ENCODE results near the gene PRAC2.

DNA sequence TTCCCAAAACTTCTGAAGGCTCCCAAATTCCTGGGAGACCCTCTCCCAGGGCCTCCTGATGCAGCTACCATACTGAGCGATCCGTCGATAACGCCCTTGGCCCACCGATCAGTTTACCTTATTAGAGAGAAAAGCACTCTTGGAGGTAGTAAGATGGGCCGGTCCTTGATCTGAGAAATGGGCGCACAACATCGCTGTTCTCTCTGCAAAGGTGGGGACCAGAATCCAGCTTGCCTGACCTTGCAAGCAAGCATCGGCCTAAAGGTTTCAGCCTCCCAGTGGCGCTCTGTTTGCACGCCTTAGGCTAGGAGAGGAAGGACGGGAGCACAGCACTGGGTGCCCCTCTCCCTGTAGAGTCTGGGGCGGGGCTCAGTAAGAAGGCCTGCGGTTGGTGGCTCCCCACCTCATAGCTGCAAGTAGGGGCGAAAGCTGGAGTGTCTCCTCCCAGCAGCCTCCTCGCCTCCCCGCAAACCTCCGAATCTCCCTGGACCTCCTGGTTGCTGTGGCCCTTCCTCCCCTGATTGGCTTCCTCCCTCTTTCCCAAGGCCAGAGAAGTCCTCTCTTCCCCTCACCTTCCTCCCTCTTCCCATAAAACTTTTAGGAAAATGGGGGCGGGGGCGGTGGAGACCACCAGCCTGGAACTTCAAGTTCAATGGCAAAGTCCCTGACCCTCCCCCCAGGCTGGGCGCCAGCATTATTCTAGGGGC, 631 bp upstream of the PRAC2 start, which contains the start of gene PRAC1:
- TF ChIP-seq, protein P1, sequence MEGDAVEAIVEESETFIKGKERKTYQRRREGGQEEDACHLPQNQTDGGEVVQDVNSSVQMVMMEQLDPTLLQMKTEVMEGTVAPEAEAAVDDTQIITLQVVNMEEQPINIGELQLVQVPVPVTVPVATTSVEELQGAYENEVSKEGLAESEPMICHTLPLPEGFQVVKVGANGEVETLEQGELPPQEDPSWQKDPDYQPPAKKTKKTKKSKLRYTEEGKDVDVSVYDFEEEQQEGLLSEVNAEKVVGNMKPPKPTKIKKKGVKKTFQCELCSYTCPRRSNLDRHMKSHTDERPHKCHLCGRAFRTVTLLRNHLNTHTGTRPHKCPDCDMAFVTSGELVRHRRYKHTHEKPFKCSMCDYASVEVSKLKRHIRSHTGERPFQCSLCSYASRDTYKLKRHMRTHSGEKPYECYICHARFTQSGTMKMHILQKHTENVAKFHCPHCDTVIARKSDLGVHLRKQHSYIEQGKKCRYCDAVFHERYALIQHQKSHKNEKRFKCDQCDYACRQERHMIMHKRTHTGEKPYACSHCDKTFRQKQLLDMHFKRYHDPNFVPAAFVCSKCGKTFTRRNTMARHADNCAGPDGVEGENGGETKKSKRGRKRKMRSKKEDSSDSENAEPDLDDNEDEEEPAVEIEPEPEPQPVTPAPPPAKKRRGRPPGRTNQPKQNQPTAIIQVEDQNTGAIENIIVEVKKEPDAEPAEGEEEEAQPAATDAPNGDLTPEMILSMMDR (IDR thresholded peaks at IDR 0.05; ENCODE audit: low read depth, low read length, poor library complexity, severe bottlenecking), result no peak
- TF ChIP-seq EZH2phosphoT487 (IDR thresholded peaks at IDR 0.05; ENCODE audit: borderline replicate concordance, low read length), result no peak

Measured in DOHH2 (cell line).